ENCODE data around the gene SGPL1.
"Not testable (repeated sequence)": the region's sequence is repeated elsewhere in the genome, so short reads cannot be mapped to it uniquely, and the experiment has no call there.

SGPL1 gene

DNA sequence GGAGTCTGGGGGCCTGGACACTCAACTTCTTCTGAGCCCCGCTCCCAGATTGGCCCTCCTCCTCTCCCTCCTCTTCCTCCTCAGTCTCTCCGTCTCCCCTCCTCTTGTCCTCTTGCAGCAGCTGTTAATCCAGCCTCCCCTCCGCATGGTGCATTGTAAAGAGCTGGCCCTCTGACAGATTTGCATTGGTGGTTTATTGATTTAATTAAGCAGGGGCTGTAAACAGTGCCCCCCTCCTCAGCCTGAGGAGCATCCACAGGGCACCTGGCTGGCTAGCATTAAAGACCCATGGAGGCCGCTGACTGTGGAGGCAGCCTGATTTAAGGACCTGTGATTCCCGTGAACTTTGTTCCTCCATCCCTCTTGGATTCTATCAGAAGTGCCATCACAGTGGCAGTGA, 101.5 kb downstream of the SGPL1 start:
- H3K4me3 ChIP-seq (ENCODE audit: low read depth, low read length): no peak overlapping the region

DNA sequence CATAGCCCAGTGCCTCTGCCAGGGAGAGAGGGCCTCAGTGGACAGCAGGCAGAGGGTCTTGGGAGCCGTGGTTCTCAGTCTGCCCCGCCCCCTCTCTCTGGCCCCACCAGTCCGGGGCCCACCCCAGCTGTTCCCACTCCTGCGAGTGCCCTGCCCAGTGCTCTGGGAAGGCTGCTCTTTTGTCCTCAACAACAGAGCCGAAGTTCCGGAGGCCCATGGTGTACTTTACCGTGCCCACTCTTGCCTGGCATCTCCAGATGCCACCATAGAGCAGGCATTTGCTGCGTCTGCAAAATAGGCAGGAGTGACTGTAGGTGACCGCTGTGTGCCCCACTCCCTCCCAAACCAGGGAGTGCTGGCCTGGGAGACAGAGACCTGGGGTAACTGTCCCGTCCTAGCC, 101.9 kb downstream of the SGPL1 start:
- no peak overlapping the region for H3K4me3 ChIP-seq (ENCODE audit: low read depth, low read length)

DNA sequence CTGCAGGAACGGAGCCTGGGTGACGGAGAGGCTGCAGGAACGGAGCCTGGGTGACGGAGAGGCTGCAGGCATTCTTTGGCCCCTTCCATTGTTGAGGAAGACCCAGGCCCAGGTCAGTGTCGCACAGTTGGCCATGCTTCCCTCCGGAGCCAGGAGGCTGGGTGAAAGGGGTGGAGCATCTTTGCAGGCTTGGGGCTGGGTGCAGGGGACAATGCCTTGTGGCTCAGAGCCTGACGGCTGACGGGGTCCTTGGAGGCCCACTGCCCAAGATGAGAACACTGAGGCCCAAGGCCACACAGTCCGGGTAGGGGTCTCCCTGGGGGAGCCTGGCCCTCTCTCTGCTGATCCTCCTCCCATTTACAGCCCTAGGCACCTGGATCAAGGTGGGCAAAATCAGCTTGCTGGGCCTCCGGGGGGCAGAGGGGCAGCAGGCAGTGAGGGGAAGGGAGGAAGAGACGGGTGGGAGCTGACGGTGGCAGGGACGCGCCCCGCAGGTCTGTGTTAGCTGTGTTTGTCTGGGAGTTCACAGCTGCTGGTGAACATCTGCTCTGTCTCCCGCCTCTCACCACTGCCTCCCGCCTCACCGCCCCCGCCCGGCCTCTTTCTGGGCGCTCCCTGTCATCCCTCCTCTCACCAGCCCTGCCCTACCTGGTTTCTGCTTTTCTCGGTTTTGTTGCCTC, 103.2 kb downstream of the SGPL1 start:
- H3K4me3 ChIP-seq (ENCODE audit: low read depth, low read length): no peak overlapping the region

DNA sequence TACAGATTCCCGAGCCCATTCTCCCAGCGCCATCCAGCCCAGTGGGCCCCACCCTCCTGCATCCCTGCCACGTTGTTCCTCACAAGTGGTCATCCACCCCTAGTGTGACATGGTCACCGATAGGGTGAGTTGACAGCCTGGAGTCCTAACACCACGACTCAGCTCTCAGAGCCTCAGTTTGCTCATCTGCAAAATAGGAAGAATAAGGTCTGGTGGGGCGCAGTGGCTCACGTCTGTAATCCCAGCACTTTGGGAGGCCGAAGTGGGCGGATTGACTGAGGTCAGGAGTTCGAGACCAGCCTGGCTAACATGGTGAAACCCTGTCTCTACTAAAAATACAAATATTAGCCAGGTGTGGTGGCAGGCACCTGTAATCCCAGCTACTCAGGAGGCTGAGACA, 104.2 kb downstream of the SGPL1 start:
- not testable (repeated sequence) for H3K4me3 ChIP-seq (ENCODE audit: low read depth, low read length)

GRCh38 chr10:70920519-70920918, 104.8 kb downstream of the SGPL1 start:
- H3K4me3 ChIP-seq (ENCODE audit: low read depth, low read length): no peak overlapping the region

DNA sequence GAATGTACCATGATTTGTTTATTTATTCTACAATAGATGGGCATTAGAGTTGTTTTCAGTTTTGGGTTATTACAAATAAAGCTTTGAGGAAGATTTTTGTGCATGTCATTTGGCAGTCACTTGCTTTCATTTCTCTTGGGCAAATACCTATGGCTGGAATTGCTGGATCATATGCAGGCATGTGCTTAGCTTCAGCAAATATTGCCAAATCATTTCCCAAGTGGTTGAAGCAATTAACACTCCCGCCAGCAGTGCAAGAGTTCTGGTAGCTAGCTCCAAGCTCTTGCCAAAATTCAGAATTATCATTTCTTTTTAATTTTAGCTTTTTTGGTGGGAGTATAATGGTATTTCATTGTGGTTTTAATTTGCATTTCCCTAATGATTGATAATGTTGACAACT, 105.5 kb downstream of the SGPL1 start:
- no peak overlapping the region for H3K4me3 ChIP-seq (ENCODE audit: low read depth, low read length)

GRCh38 chr10:70923696-70924095, 107.9 kb downstream of the SGPL1 start:
- no peak overlapping the region for H3K4me3 ChIP-seq (ENCODE audit: low read depth, low read length)

DNA sequence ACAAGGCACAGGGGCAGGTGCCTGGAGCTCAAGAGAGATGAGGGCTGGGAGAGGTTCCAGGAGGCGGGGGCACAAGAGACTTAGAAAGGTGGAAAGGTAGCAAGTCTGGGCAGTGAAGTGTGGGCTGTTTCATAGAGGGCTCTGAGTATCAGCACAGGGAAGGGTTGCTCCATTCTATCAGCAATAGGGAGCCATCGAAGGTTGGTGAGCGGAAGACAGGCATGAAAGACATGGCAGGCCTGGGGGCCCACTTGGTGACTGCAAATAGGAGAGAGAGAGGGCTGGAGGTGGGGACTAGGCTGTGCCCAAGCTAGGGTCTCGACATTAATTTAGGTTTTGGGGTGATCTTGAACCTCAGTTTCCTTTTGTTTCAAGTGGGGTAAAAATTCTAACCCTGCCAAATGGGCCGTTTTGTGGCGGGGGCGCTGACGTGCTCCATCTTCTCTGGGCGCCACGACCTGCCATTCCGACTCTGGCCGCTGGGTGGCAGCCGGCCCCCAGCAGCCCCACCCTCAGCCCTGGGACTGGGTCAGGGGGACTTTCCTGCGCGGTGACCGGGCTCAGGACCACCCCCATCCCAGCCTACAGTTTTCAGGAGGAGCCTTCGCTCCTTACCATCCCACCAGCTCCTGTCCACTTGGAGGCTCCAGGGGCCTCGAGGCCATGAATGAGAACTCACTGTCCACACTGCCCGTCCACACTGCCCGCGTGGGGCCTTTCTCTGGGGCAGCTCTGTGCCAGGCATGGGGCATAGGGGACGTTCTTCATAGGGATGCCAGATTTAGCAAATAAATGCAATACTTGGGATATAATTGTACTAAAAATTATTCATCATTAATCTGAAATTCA, 109.9 kb downstream of the SGPL1 start:
- H3K4me3 ChIP-seq (ENCODE audit: low read depth, low read length): no peak overlapping the region

DNA sequence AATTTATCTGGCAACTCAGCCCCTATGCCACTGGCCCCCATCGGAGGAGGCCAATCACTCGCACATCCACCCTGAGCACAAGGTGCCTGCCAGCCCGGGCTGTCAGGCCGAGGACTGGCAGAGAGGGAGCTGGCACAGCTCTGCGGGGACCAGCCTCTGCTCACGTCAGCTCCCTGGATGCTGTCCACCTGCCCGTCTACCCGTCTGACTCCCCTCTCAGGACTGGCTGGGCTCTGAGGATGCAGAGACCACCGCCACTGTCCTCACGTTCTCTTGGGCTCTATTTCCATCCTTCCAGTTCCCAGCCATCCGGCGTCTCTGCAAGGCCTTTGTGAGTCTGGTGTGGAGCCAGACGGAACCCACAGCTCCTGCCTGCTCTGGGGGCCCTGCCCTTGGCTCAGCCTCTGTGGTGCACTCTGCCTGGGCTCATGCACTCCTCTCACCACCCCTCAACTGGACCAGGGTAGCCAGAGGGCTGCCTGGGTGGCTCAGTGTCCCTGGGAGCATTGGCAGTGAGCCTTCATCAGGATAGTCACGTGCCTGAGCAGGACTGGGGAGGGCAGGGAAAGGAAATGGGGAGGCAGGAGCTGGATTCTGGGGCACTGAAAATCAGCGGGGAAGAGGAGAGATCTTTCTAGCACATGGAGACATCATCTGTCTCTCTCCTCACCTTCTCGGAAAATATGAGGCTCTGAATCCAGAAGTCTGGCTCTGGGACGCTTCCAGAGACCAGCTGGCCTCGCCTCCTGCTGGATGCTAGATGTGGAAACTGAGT, 110.7 kb downstream of the SGPL1 start:
- no peak overlapping the region for H3K4me3 ChIP-seq (ENCODE audit: low read depth, low read length)

DNA sequence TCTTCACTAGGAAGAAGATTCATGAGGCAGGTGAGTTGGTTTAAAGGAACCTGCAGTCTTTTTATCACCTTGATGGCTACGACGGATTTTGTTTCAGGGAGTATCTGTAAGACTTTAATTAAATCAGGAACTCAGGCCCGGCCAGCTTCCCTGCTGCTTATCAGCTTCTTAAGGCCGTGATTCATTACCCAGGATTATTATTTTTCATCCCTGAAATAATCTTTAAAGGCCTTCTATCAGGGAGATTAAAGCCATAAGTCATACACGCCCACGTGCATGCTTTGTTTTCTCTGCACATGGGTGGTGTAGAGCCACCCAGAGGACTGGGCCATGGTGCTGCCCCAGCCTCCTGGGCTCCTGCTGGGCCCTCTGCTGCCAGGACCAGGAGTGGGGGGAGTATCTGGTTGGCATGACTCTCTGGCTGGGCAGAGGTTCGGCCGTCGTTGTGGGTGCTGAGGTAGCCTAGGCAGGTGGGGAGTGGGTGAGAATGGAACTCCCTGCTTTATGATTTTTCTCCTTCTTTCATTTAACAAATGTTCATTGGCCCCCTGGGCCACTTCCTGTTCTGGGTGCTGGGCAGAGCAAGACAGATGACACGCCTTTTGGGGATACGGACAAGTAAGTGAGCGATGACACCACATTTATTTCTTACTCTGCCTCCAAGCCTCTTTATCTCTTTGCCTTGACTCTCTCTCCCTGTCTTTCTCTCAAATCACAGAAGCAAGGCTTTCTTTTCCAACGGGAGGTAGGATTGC, 111.6 kb downstream of the SGPL1 start:
- no peak overlapping the region for H3K4me3 ChIP-seq (ENCODE audit: low read depth, low read length)

DNA sequence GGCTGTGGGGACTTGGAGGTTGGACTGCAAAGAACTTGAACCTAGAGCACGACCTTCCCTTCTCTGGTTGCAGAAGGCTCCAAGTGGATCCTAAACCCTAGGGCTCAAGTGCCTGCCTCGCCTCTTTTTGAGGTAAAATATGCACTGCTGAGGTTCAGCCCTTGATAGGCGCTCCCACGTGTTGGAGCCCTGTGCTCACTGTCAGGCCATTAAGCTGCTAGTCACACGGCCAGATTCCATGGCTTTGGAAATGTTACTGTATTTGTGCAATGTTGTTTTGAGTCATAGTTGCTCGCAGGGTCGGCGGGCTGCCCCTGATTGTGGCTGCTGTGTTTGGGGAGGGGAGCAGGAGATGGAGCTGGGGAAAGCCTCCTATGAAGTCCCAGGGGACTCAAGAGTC, 112.4 kb downstream of the SGPL1 start:
- H3K4me3 ChIP-seq (ENCODE audit: low read depth, low read length): no peak overlapping the region

- no peak overlapping the region for H3K4me3 ChIP-seq (ENCODE audit: low read depth, low read length)
These were observed 114.7 kb downstream of the SGPL1 start for GRCh38 chr10:70930263-70931000.
